DOHH2 (cell line): Measurements from ENCODE around the gene KCNJ6.

Experiments
- H3F3A ChIP-seq: fragments of 200-600 bp; sonication (generic), shearing (Covaris generic); 2 replicates; pipeline ENCODE4 v1.6.0; 2016; ENCODE audit warnings: antibody characterized with exemption, mild to moderate bottlenecking; ENCODE audit not compliant: control insufficient read depth, insufficient read depth
- H3K27ac ChIP-seq: fragments of 200-600 bp; sonication (generic); 2 replicates; pipeline ENCODE4 v1.5.1; 2014; ENCODE audit warnings: low read depth, mild to moderate bottlenecking, low read length, moderate library complexity
- H3K27me3 ChIP-seq: fragments of 200-600 bp; sonication (generic); 2 replicates; pipeline ENCODE4 v1.6.1; 2014; ENCODE audit warnings: mild to moderate bottlenecking, low read length, mixed read lengths; ENCODE audit not compliant: control insufficient read depth
- H3K36me3 ChIP-seq: fragments of 200-600 bp; sonication (generic); 2 replicates; pipeline ENCODE4 v1.6.1; 2014; ENCODE audit warnings: mild to moderate bottlenecking, low read length, moderate library complexity, mixed read lengths; ENCODE audit not compliant: control insufficient read depth
- H3K4me1 ChIP-seq: fragments of 200-600 bp; sonication (generic); 2 replicates; pipeline ENCODE4 v1.6.1; 2014; ENCODE audit warnings: mild to moderate bottlenecking, low read length, mixed read lengths; ENCODE audit not compliant: control insufficient read depth
- H3K4me2 ChIP-seq: fragments of 200-600 bp; sonication (generic); 2 replicates; pipeline ENCODE4 v1.6.0; 2014; ENCODE audit warnings: mild to moderate bottlenecking, low read length, moderate library complexity
- H3K4me3 ChIP-seq: fragments of 200-600 bp; sonication (generic); 2 replicates; pipeline ENCODE4 v1.5.1; 2014; ENCODE audit warnings: mild to moderate bottlenecking, low read length, mixed read lengths
- H3K79me2 ChIP-seq: fragments of 200-600 bp; sonication (generic); 2 replicates; pipeline ENCODE4 v1.6.1; 2014; ENCODE audit warnings: mild to moderate bottlenecking, low read length, mixed read lengths; ENCODE audit not compliant: control insufficient read depth
- H3K9me2 ChIP-seq: fragments of 200-600 bp; sonication (generic); replicated peaks from 2 replicates; pipeline ENCODE4 v1.6.1; 2014; ENCODE audit warnings: mild to moderate bottlenecking, low read length, mixed read lengths; ENCODE audit not compliant: control insufficient read depth
- H3K9me3 ChIP-seq: fragments of 200-600 bp; sonication (generic); 2 replicates; pipeline ENCODE4 v1.6.1; 2014; ENCODE audit warnings: antibody characterized with exemption, low read length, mixed read lengths; ENCODE audit not compliant: control insufficient read depth, insufficient read depth
- H4K20me1 ChIP-seq: fragments of 200-600 bp; sonication (generic); 2 replicates; pipeline ENCODE4 v1.6.0; 2014; ENCODE audit warnings: low read depth, mild to moderate bottlenecking, antibody characterized with exemption, low read length, moderate library complexity; ENCODE audit not compliant: control insufficient read depth, insufficient read depth
- CTCF ChIP-seq: fragments of 200-600 bp; sonication (generic); IDR thresholded peaks from one replicate; pipeline ENCODE4 v1.5.1; 2014; ENCODE audit warnings: antibody characterized with exemption, mild to moderate bottlenecking, low read depth, low read length; ENCODE audit not compliant: poor library complexity, severe bottlenecking
- EZH2phosphoT487 ChIP-seq: fragments of 200-600 bp; sonication (generic); IDR thresholded peaks from 2 replicates; pipeline ENCODE4 v1.6.1; 2017; ENCODE audit warnings: borderline replicate concordance, mild to moderate bottlenecking, antibody characterized with exemption, low read length, moderate library complexity, mixed read lengths

The KCNJ6 gene

GRCh38 chr21:37899146-37899545 is 17.1 kb downstream of the KCNJ6 start:
- Histone ChIP-seq H3K4me3 (no peak overlapping the region), H3K36me3 (no peaks in the 10 kb centered on the region), H3K79me2 (no peaks in the 10 kb centered on the region), H4K20me1 (no peaks in the 10 kb centered on the region), H3K9me2 (no peaks in the 10 kb centered on the region), H3K4me1 (no peaks in the 10 kb centered on the region), H3K4me2 (no peak overlapping the region), H3F3A (no peaks in the 10 kb centered on the region), H3K27me3 (no peaks in the 10 kb centered on the region), H3K27ac (no peak overlapping the region), H3K9me3 (no peaks in the 10 kb centered on the region)
- TF ChIP-seq EZH2phosphoT487, result no peak
- TF ChIP-seq CTCF, result no peak

- H3K27me3 ChIP-seq, result no peaks in the 10 kb centered on the region
- no peaks in the 10 kb centered on the region for H3F3A ChIP-seq
- no peaks in the 10 kb centered on the region for H3K9me2 ChIP-seq
- no peaks in the 10 kb centered on the region for H3K4me1 ChIP-seq
- no peaks in the 10 kb centered on the region for H3K9me3 ChIP-seq
- H3K4me3 ChIP-seq, result no peak overlapping the region
- no peaks in the 10 kb centered on the region for H4K20me1 ChIP-seq
- no peaks in the 10 kb centered on the region for H3K36me3 ChIP-seq
- TF ChIP-seq EZH2phosphoT487 (no peak), CTCF (no peak)
- H3K79me2 ChIP-seq, result no peaks in the 10 kb centered on the region
- no peak overlapping the region for H3K27ac ChIP-seq
- H3K4me2 ChIP-seq, result no peak overlapping the region
Observed at GRCh38 chr21:37896788-37897187, 19.5 kb downstream of the KCNJ6 start.

GRCh38 chr21:37891972-37892371 is 24.3 kb downstream of the KCNJ6 start:
- no peaks in the 10 kb centered on the region for H3K36me3 ChIP-seq
- H3K27me3 ChIP-seq, result no peaks in the 10 kb centered on the region
- TF ChIP-seq EZH2phosphoT487 (no peak), CTCF (no peak)
- no peaks in the 10 kb centered on the region for H4K20me1 ChIP-seq
- H3F3A ChIP-seq, result no peaks in the 10 kb centered on the region
- H3K27ac ChIP-seq, result no peak overlapping the region
- no peaks in the 10 kb centered on the region for H3K4me1 ChIP-seq
- no peak overlapping the region for H3K4me2 ChIP-seq
- no peaks in the 10 kb centered on the region; the same call in 1 of the 2 replicates for H3K9me3 ChIP-seq
- H3K9me2 ChIP-seq, result no peaks in the 10 kb centered on the region
- H3K79me2 ChIP-seq, result no peaks in the 10 kb centered on the region
- H3K4me3 ChIP-seq, result no peak overlapping the region

- Histone ChIP-seq H4K20me1 (no peaks in the 10 kb centered on the region), H3K4me2 (no peak overlapping the region), H3K27ac (no peak overlapping the region), H3K4me3 (no peak overlapping the region), H3F3A (no peaks in the 10 kb centered on the region), H3K9me3 (no peaks in the 10 kb centered on the region; the same call in 1 of the 2 replicates), H3K9me2 (no peaks in the 10 kb centered on the region), H3K36me3 (no peaks in the 10 kb centered on the region), H3K27me3 (no peaks in the 10 kb centered on the region), H3K4me1 (no peaks in the 10 kb centered on the region), H3K79me2 (no peaks in the 10 kb centered on the region)
- no peak for TF ChIP-seq EZH2phosphoT487
- TF ChIP-seq CTCF, result no peak
Observed at GRCh38 chr21:37888659-37889058, 27.6 kb downstream of the KCNJ6 start.
